HG02623 (cell line): ENCODE measurements around the gene CNTN4.

Source experiments
- ATAC-seq: cut with Tn5 transposase; IDR thresholded peaks from one replicate; pipeline ENCODE4 v1.9.1; 2021; ENCODE audit warnings: moderate library complexity; ENCODE audit not compliant: unreplicated experiment

Gene CNTN4

GRCh38 chr3:3013317-3014052 lies 914.8 kb downstream of the CNTN4 start:
- no peak for ATAC-seq

- ATAC-seq = peak; percentile 80
Observed at GRCh38 chr3:3015185-3016089, 916.8 kb downstream of the CNTN4 start.

- ATAC-seq = no peak
Observed at GRCh38 chr3:3016226-3016625, 917.6 kb downstream of the CNTN4 start.

- ATAC-seq = no peak
Observed at GRCh38 chr3:3020209-3020608, 921.5 kb downstream of the CNTN4 start.

- no peak for ATAC-seq
Observed at GRCh38 chr3:3023111-3023745, 924.6 kb downstream of the CNTN4 start.

- peak; percentile 96 for ATAC-seq
Observed at GRCh38 chr3:3027976-3028567, 929.4 kb downstream of the CNTN4 start.

GRCh38 chr3:3031326-3031725 lies 932.7 kb downstream of the CNTN4 start:
- ATAC-seq = no peak

GRCh38 chr3:3037156-3037555 lies 938.5 kb downstream of the CNTN4 start:
- ATAC-seq = no peak

GRCh38 chr3:3038201-3038991 lies 939.7 kb downstream of the CNTN4 start:
- ATAC-seq = no peak

GRCh38 chr3:3053974-3054373 lies 955.3 kb downstream of the CNTN4 start:
- ATAC-seq = no peak

- ATAC-seq = no peak
Observed at GRCh38 chr3:3059645-3060044, 961.0 kb downstream of the CNTN4 start.

GRCh38 chr3:3064297-3064696 lies 965.6 kb downstream of the CNTN4 start:
- no peak for ATAC-seq

GRCh38 chr3:3065876-3066275 lies 967.2 kb downstream of the CNTN4 start:
- no peak for ATAC-seq

- peak; percentile 88 for ATAC-seq
Observed at GRCh38 chr3:3066378-3066777, 967.7 kb downstream of the CNTN4 start.

GRCh38 chr3:3066910-3067309 lies 968.2 kb downstream of the CNTN4 start:
- ATAC-seq = no peak

- ATAC-seq = no peak
Observed at GRCh38 chr3:3068358-3068881, 969.8 kb downstream of the CNTN4 start.

- ATAC-seq = no peak
Observed at GRCh38 chr3:3069723-3070122, 971.1 kb downstream of the CNTN4 start.

GRCh38 chr3:3071136-3071535 lies 972.5 kb downstream of the CNTN4 start:
- no peak for ATAC-seq

- ATAC-seq = peak; percentile 58
Observed at GRCh38 chr3:3074551-3075257, 976.0 kb downstream of the CNTN4 start.

- ATAC-seq = no peak
Observed at GRCh38 chr3:3080309-3080708, 981.6 kb downstream of the CNTN4 start.
